OCI-LY3 (cell line): ENCODE data around the gene CDK12.

ENCODE experiments used
- H2AFZ ChIP-seq: fragments of 200-600, 300-600 bp; shearing (Covaris generic); 2 replicates; pipeline ENCODE4 v1.6.0; 2014; ENCODE audit warnings: antibody characterized with exemption, low read depth, low read length
- H3K27ac ChIP-seq: fragments of 200-600, 300-600 bp; sonication (generic); 2 replicates; pipeline ENCODE4 v1.5.1; 2014; ENCODE audit warnings: mild to moderate bottlenecking, low read length, moderate library complexity, mixed read lengths
- H3K27me3 ChIP-seq: fragments of 200-600, 300-600 bp; sonication (generic); 2 replicates; pipeline ENCODE4 v1.6.1; 2014; ENCODE audit warnings: low read depth, low read length, mixed read lengths
- H3K36me3 ChIP-seq: fragments of 200-600, 300-600 bp; sonication (generic); replicated peaks from 2 replicates; pipeline ENCODE3; 2014; ENCODE audit warnings: low read depth, low read length, mixed read lengths
- H3K4me1 ChIP-seq: fragments of 300-600, 200-600 bp; sonication (generic); 2 replicates; pipeline ENCODE4 v1.6.1; 2014; ENCODE audit warnings: low read length, mixed read lengths
- H3K4me2 ChIP-seq: fragments of 200-600, 300-600 bp; sonication (generic); 2 replicates; pipeline ENCODE4 v1.6.1; 2014; ENCODE audit warnings: low read length, mixed read lengths
- H3K4me3 ChIP-seq: fragments of 300-600, 200-600 bp; sonication (generic); 2 replicates; pipeline ENCODE4 v1.5.1; 2014; ENCODE audit warnings: antibody characterized with exemption, mild to moderate bottlenecking, low read length, moderate library complexity
- H3K79me2 ChIP-seq: fragments of 300-600, 200-600 bp; shearing (Covaris generic); 2 replicates; pipeline ENCODE4 v1.6.1; 2014; ENCODE audit warnings: mild to moderate bottlenecking, low read length, mixed read lengths
- H3K9ac ChIP-seq: fragments of 300-600, 200-600 bp; shearing (Covaris generic); 2 replicates; pipeline ENCODE4 v1.6.0; 2014; ENCODE audit warnings: mild to moderate bottlenecking, low read length, moderate library complexity
- H3K9me3 ChIP-seq: fragments of 200-600, 300-600 bp; shearing (Covaris generic); 2 replicates; pipeline ENCODE4 v1.6.1; 2014; ENCODE audit warnings: low read length, mixed read lengths; ENCODE audit not compliant: insufficient read depth
- H4K20me1 ChIP-seq: fragments of 200-600, 300-600 bp; sonication (generic); 2 replicates; pipeline ENCODE4 v1.6.1; 2016; ENCODE audit warnings: low read length, mixed read lengths; ENCODE audit not compliant: insufficient read depth
- CTCF ChIP-seq: fragments of 200-600, 300-600 bp; sonication (generic); IDR thresholded peaks from 2 replicates; pipeline ENCODE4 v1.5.1; 2014; ENCODE audit warnings: antibody characterized with exemption, low read length, low read depth
- EZH2phosphoT487 ChIP-seq: fragments of 200-600 bp; shearing (Covaris generic); IDR thresholded peaks from 2 replicates; pipeline ENCODE4 v1.6.1; 2018; ENCODE audit warnings: antibody characterized with exemption, mixed run types, low read depth

The CDK12 gene

GRCh38 chr17:39538866-39539265, 77.6 kb downstream of the CDK12 start:
- TF ChIP-seq EZH2phosphoT487 (no peak), CTCF (no peak)
- no peak overlapping the region for H3K9ac ChIP-seq
- no peak overlapping the region for H3K4me2 ChIP-seq

GRCh38 chr17:39540611-39541010, 79.3 kb downstream of the CDK12 start:
- H3K4me3 ChIP-seq, result no peak overlapping the region
- TF ChIP-seq CTCF (no peak), EZH2phosphoT487 (no peak)
- H2AFZ ChIP-seq, result no peak overlapping the region
- H3K4me2 ChIP-seq, result no peak overlapping the region
- no peaks in the 10 kb centered on the region for H4K20me1 ChIP-seq
- no peaks in the 10 kb centered on the region for H3K9me3 ChIP-seq
- no peaks in the 10 kb centered on the region for H3K27me3 ChIP-seq
- H3K4me1 ChIP-seq, result peaks cover 21% of the 10 kb centered on the region
- H3K79me2 ChIP-seq, result no peaks in the 10 kb centered on the region
- peaks cover 8% of the 10 kb centered on the region for H3K36me3 ChIP-seq
- no peak overlapping the region for H3K9ac ChIP-seq
- H3K27ac ChIP-seq, result no peak overlapping the region

More at GRCh38 chr17:39538866-39539265, 77.6 kb downstream of the CDK12 start:
- Histone ChIP-seq H3K9me3 (no peaks in the 10 kb centered on the region), H3K36me3 (peaks cover 9% of the 10 kb centered on the region), H4K20me1 (no peaks in the 10 kb centered on the region), H3K27ac (no peak overlapping the region), H3K79me2 (no peaks in the 10 kb centered on the region), H2AFZ (no peak overlapping the region), H3K4me3 (no peak overlapping the region), H3K27me3 (no peaks in the 10 kb centered on the region), H3K4me1 (peaks cover 14% of the 10 kb centered on the region)

- Histone ChIP-seq H4K20me1 (no peaks in the 10 kb centered on the region), H2AFZ (no peak overlapping the region), H3K9ac (no peak overlapping the region), H3K36me3 (peaks cover 6% of the 10 kb centered on the region), H3K79me2 (no peaks in the 10 kb centered on the region), H3K27me3 (no peaks in the 10 kb centered on the region), H3K27ac (no peak overlapping the region), H3K4me1 (peaks cover 31% of the 10 kb centered on the region), H3K4me2 (no peak overlapping the region), H3K4me3 (no peak overlapping the region), H3K9me3 (no peaks in the 10 kb centered on the region)
- TF ChIP-seq EZH2phosphoT487 (no peak), CTCF (no peak)
Observed at GRCh38 chr17:39541652-39542051, 80.4 kb downstream of the CDK12 start.

- Histone ChIP-seq H3K27me3 (no peaks in the 10 kb centered on the region), H3K4me3 (no peak overlapping the region), H3K4me1 (peaks cover 38% of the 10 kb centered on the region), H3K4me2 (no peak overlapping the region), H3K9ac (no peak overlapping the region), H3K36me3 (peaks cover 4% of the 10 kb centered on the region), H3K27ac (no peak overlapping the region), H3K79me2 (no peaks in the 10 kb centered on the region), H2AFZ (no peak overlapping the region), H4K20me1 (no peaks in the 10 kb centered on the region), H3K9me3 (no peaks in the 10 kb centered on the region)
- TF ChIP-seq CTCF (no peak), EZH2phosphoT487 (no peak)
Observed at GRCh38 chr17:39543176-39543575, 81.9 kb downstream of the CDK12 start.
